Measurements from ENCODE around the gene LASP1.

The LASP1 gene

DNA sequence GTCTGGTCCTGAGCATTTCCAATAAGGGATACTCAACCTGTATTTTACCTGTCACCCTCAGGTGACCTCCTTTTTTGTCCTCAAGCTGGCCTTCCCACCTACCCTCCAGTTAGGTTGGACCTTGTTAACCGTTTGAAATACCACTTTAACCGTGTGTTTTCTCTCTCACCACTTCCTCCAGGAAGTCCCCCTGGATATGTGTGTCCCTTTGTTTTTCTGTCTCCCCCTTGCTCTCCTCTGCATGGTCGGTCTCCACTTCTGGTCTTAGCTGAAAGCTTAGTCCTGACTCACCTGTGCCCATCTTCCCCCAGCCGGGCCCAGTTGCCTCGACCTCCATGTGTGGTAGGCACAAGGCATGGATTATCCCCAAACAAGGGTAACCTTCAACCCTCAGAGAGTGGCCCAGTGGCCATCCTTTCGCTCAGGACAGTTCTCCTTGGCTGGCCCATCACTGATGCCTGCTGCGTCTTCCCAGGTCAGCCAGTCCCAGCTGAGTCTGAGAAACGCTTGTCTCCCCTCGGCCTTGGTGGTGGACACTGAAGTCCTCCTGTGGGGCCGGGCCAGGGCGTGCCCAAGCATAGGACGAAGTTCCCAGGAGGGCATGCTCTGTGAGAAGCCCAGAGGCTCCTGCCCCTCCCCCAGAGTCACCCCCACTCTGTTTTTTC is 20.0 kb downstream of the LASP1 start:
- DNase-seq: no peak

GRCh38 chr17:38890410-38890746 is 20.5 kb downstream of the LASP1 start:
- DNase-seq: no peak

DNA sequence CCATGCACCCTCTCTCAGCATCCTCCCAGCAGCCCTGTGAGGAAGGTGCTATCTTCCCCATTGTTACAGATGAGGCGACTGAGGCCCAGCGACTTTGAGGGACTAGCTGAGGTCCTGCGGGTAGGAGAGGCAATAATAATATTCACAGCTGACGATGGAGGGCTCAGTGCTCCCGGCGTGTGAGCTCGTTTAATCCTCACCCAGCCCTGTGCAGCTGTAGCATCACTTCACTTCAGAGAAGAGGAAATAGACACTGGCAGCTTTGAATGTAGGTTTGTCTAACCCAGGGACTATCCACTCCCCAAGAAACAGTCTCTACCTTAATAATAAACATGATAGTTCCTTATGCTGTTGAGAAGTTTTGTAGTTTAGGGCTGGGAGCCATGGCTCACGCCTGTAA is 21.6 kb downstream of the LASP1 start:
- no peak for DNase-seq

GRCh38 chr17:38892083-38892482 is 22.2 kb downstream of the LASP1 start:
- no peak for DNase-seq

DNA sequence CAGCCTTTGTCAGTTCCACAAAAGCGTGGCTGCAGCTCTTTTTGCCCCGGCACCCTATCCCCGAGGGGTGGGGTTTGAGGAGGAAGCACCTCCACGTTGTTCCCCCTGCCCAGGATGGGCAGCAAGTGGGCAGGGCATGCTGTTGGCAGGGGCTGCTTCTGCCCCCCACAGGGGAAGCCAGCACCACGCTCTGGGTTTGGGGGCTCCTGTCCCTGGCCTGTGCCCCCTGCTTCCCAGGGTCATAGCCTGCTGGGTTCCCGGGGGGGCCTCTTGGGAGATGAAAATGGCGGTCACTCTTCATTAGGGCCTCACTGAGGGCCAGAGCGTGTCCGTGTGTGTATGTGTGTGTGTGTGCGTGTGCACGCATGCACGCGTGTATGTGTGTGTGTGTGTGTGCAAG is 22.8 kb downstream of the LASP1 start:
- no peak for DNase-seq

DNA sequence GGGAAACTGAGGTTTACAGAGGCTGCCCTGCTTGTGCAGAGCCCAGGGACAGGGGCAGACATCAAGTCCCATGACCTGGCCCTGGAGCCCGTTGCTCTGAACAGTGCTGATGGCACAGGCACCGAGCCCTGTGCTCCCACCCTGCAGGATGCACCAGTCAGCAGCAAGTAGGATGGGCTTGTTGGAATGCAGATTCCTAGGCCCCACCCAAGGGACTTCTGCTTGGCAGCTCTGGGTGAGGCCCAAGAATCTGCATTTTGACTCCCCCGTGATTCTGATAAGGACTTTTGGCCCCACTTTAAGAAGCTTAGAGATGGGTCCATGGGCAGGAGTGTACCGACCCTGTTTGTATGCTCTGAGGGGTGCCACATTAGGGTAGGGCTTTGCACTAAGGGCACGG is 23.3 kb downstream of the LASP1 start:
- no peak for DNase-seq

GRCh38 chr17:38893607-38894006 is 23.7 kb downstream of the LASP1 start:
- no peak for DNase-seq

- no peak for DNase-seq
Measured at GRCh38 chr17:38894276-38894675, 24.4 kb downstream of the LASP1 start.

DNA sequence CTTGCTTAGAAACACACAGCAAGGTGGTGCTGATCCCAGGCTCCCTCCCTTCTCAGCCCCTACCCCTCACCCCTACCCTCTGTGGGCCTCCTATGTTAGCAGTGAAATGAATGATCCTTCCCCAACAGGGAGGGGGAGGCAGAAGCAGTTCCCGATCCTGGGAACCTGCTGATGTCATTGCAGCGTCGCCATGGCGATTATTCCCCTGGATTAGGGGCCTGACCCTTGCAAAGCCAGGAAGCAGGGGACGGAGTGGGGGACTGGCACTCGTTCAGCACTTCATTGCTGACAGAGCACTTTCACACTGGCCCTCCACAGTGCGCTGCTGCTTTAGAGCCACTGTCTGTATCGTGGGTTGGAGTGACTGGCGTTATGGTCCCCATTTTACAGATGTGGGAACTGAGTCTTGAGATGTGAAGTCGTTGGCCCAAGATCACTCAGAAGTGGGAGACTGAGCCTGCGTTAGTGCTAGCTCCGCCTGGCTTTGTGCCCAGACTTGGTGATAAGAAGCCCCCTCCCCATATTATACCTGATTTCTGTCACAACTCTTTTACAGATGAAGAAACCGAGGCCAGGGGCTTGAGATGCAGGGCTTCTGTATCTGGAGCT is 26.6 kb downstream of the LASP1 start:
- no peak for DNase-seq

- DNase-seq: no peak
Measured at GRCh38 chr17:38897176-38897575, 27.3 kb downstream of the LASP1 start.

GRCh38 chr17:38897671-38898290 is 27.9 kb downstream of the LASP1 start:
- DNase-seq: no peak

- no peak for DNase-seq
Measured at GRCh38 chr17:38898291-38898679, 28.4 kb downstream of the LASP1 start.

GRCh38 chr17:38898812-38899348 is 29.0 kb downstream of the LASP1 start:
- DNase-seq: no peak

- no peak for DNase-seq
Measured at GRCh38 chr17:38899421-38899820, 29.6 kb downstream of the LASP1 start.

- no peak for DNase-seq
Measured at GRCh38 chr17:38900978-38901656, 31.3 kb downstream of the LASP1 start.

DNA sequence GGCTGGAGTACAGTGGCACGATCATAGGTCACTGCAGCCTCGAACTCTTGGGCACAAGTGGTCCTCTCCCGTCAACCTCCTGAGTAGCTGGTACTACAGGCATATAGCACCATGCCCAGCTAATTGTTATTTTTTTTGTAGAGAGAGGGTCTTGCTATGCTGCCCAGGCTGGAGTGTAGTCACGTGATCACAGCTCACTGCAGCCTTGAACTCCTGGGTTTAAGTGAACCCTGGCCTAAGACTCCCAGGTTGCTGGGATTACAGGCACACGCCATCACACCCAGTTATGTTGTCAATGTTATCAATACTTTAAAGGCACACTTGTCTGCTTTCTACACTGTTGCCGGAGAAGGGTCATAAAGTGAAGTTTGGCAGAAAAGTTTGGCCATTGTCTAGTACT is 33.5 kb downstream of the LASP1 start:
- DNase-seq: no peak

DNA sequence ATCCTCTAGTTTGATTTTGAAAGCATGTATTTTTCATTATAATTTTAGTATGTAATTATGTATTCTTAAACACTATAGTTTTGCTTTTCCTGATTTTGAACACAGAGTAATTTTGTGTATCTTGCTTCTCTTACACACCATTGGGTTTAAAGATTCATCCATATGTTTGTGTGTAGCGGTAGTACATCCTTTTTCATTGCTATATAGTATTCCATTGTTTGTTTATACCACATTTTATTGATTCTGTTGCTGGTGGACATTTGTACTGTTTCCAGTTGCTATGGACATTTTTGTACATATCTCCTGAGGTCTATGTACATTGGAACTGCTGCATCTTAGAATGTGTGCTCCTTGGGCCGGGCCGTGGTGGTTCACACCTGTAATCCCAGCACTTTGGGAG is 35.0 kb downstream of the LASP1 start:
- DNase-seq: no peak

GRCh38 chr17:38905375-38905774 is 35.5 kb downstream of the LASP1 start:
- no peak for DNase-seq

- DNase-seq: no peak
Measured at GRCh38 chr17:38906460-38907228, 36.8 kb downstream of the LASP1 start.

GRCh38 chr17:38907930-38908675 is 38.2 kb downstream of the LASP1 start:
- DNase-seq: no peak

GRCh38 chr17:38908676-38909181 is 38.9 kb downstream of the LASP1 start:
- no peak for DNase-seq

DNA sequence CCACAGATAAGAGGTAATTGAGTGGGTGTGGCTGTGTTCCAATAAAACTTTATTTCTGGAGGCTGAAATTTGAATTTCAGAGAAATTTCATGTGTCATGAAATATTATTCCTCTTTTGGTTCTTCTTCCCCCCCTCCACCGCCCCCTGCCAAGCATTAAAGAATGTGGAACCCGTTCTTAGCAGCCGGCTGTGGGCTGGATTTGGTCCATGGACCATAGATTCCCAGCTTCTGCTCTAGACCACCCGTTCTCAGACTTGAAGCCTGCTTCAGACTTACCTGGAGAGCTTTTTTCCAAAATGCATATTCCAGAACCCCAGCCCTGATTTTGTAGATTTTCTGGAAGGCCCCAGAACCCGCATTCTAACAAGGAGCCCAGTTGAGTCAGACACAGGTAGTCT is 40.5 kb downstream of the LASP1 start:
- no peak for DNase-seq
